Parathyroid adenoma (tissue), 2 donors: Measurements from ENCODE around the gene NCOA3.

Source experiments
- H2AFZ ChIP-seq: fragments of 300-600 bp; sonication (generic); one replicate; pipeline ENCODE4 v1.7.0; 2017; ENCODE audit warnings: antibody characterized with exemption, mild to moderate bottlenecking
- H3K27ac ChIP-seq: fragments of 300-600 bp; sonication (generic); one replicate; pipeline ENCODE4 v1.7.0; 2017
- H3K27me3 ChIP-seq: fragments of 300-600 bp; sonication (generic); one replicate; pipeline ENCODE4 v1.7.0; 2017; ENCODE audit warnings: low read length; ENCODE audit not compliant: control insufficient read depth, insufficient read depth
- H3K36me3 ChIP-seq: fragments of 300-600 bp; sonication (generic); one replicate; pipeline ENCODE4 v1.7.0; 2017; ENCODE audit warnings: low read length; ENCODE audit not compliant: control insufficient read depth, insufficient read depth
- H3K4me1 ChIP-seq: fragments of 300-600 bp; sonication (generic); one replicate; pipeline ENCODE4 v1.7.0; 2017; ENCODE audit warnings: control low read depth
- H3K4me2 ChIP-seq: fragments of 300-600 bp; sonication (generic); one replicate; pipeline ENCODE4 v1.7.0; 2017; ENCODE audit warnings: low read length
- H3K4me3 ChIP-seq: fragments of 300-600 bp; sonication (generic); one replicate; pipeline ENCODE4 v1.7.0; 2017; ENCODE audit warnings: low read depth, low read length
- H3K79me2 ChIP-seq: fragments of 300-600 bp; sonication (generic); one replicate; pipeline ENCODE4 v1.7.0; 2017; ENCODE audit warnings: control low read depth
- H3K9ac ChIP-seq: fragments of 300-600 bp; sonication (generic); one replicate; pipeline ENCODE4 v1.7.0; 2017; ENCODE audit warnings: mild to moderate bottlenecking
- H3K9me3 ChIP-seq: fragments of 300-600 bp; sonication (generic); one replicate; pipeline ENCODE4 v1.7.0; 2017; ENCODE audit warnings: low read length; ENCODE audit not compliant: control insufficient read depth
- TF ChIP-seq, protein P1 (sequence below): fragments of 300-600 bp; sonication (generic); IDR thresholded peaks from one replicate; pipeline ENCODE4 v1.7.0; 2017; ENCODE audit warnings: antibody characterized with exemption, mild to moderate bottlenecking
- donor health status: primary hyperparathyroidism.

The NCOA3 gene

DNA sequence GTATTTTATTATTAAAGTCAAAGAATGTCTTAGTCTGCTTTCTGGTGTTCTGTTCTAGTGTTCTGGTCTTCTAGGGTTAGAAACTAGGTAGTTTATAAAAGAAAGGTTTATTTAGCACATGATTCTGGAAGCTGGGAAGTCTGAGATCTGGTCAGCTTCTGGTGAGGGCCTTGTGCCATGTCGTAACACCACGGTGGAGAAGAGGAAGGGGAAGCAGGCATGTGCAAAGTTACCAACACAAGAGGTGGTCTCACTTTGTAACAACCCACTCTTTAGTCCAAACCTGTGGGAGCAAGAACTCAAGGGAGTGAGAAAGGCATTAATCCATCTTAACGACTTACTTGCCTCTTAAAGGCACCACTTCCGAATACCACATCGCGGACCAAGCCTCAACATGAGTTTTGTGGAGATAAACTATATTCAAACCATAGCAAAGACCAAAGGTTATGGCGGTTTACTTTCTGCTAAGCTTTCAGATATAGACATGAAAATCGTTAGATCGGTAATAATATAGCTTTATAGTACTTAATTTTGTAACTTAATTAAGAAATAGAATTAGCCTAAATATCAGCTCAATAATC is 99.4 kb downstream of the NCOA3 start:
- Histone ChIP-seq H3K79me2 (peaks cover 29% of the 10 kb centered on the region), H3K36me3 (no peaks in the 10 kb centered on the region), H3K4me3 (no peak overlapping the region), H3K9me3 (no peaks in the 10 kb centered on the region), H3K27ac (no peak overlapping the region), H3K4me1 (peaks cover 1% of the 10 kb centered on the region), H2AFZ (no peak overlapping the region), H3K27me3 (no peaks in the 10 kb centered on the region), H3K4me2 (no peak overlapping the region), H3K9ac (no peak overlapping the region)
- TF ChIP-seq, protein P1, sequence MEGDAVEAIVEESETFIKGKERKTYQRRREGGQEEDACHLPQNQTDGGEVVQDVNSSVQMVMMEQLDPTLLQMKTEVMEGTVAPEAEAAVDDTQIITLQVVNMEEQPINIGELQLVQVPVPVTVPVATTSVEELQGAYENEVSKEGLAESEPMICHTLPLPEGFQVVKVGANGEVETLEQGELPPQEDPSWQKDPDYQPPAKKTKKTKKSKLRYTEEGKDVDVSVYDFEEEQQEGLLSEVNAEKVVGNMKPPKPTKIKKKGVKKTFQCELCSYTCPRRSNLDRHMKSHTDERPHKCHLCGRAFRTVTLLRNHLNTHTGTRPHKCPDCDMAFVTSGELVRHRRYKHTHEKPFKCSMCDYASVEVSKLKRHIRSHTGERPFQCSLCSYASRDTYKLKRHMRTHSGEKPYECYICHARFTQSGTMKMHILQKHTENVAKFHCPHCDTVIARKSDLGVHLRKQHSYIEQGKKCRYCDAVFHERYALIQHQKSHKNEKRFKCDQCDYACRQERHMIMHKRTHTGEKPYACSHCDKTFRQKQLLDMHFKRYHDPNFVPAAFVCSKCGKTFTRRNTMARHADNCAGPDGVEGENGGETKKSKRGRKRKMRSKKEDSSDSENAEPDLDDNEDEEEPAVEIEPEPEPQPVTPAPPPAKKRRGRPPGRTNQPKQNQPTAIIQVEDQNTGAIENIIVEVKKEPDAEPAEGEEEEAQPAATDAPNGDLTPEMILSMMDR = no peak

- TF ChIP-seq, protein P1 = no peak
- H3K4me2 ChIP-seq = no peak overlapping the region
These were observed 101.6 kb downstream of the NCOA3 start for GRCh38 chr20:47603260-47603659.

GRCh38 chr20:47605673-47606413 is 104.2 kb downstream of the NCOA3 start:
- no peaks in the 10 kb centered on the region for H3K36me3 ChIP-seq
- no peak overlapping the region for H2AFZ ChIP-seq
- no peak overlapping the region for H3K4me3 ChIP-seq
- peaks cover 6% of the 10 kb centered on the region for H3K4me1 ChIP-seq
- H3K4me2 ChIP-seq = no peak overlapping the region
- H3K27me3 ChIP-seq = no peaks in the 10 kb centered on the region
- TF ChIP-seq, protein P1 = no peak
- H3K9ac ChIP-seq = no peak overlapping the region
- no peak overlapping the region for H3K27ac ChIP-seq
- H3K9me3 ChIP-seq = no peaks in the 10 kb centered on the region
- H3K79me2 ChIP-seq = peaks cover 14% of the 10 kb centered on the region

More at GRCh38 chr20:47603260-47603659, 101.6 kb downstream of the NCOA3 start:
- H3K27me3 ChIP-seq = no peaks in the 10 kb centered on the region
- H3K9me3 ChIP-seq = no peaks in the 10 kb centered on the region
- H2AFZ ChIP-seq = no peak overlapping the region
- no peak overlapping the region for H3K4me3 ChIP-seq
- H3K27ac ChIP-seq = no peak overlapping the region
- peaks cover 31% of the 10 kb centered on the region for H3K79me2 ChIP-seq
- peaks cover 6% of the 10 kb centered on the region for H3K4me1 ChIP-seq
- no peak overlapping the region for H3K9ac ChIP-seq
- no peaks in the 10 kb centered on the region for H3K36me3 ChIP-seq

DNA sequence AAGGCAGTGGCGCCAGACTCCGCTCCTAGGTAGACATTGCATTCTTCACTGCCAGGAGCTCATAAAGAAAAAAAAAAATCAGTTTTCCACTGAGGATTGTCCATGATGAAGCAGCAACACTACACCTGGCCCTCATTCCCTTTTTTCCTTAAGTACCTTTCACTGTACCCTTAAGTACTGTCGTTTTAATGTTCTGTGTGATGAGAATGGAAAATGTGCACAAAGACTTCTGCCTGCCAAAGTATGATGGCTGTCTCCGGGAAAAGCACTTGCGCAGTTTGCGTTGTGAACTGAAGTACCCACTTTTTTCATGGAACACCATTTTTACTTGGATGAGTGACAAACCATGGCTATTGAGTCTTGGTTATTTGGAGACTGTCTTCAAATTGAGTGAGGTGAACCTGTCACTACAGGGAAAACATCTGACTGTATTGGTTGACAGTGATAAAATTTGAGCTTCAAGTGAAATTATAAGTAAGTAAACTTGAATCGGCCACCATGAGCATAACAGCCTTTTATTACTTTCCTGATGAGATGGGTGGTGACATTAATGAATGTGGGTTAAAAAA is 104.8 kb downstream of the NCOA3 start:
- no peak overlapping the region for H3K4me3 ChIP-seq
- H2AFZ ChIP-seq = no peak overlapping the region
- TF ChIP-seq, protein P1 = no peak
- H3K27ac ChIP-seq = no peak overlapping the region
- H3K4me1 ChIP-seq = peaks cover 6% of the 10 kb centered on the region
- no peak overlapping the region for H3K9ac ChIP-seq
- no peak overlapping the region for H3K4me2 ChIP-seq
- H3K9me3 ChIP-seq = no peaks in the 10 kb centered on the region
- no peaks in the 10 kb centered on the region for H3K36me3 ChIP-seq
- H3K79me2 ChIP-seq = peaks cover 18% of the 10 kb centered on the region
- H3K27me3 ChIP-seq = no peaks in the 10 kb centered on the region
